Stimulated activated CD8-positive, alpha-beta memory T cell treated with anti-CD3 and anti-CD28 coated beads, Interleukin-7, amount 100 ng/mL, for 4 hours (primary cell): Measurements from ENCODE around the gene KCNQ2.
"Not testable (repeated sequence)": the region's sequence is repeated elsewhere in the genome, so short reads cannot be mapped to it uniquely, and the experiment has no call there.

Experiments used
- DNase-seq, 2 donors: peaks; one replicate each; pipeline ENCODE4 v3.0.0-alpha.2; 2020; ENCODE audit warnings: low read depth in 2 of 2

KCNQ2 gene

GRCh38 chr20:63490416-63490815, 18.0 kb upstream of the KCNQ2 start:
- no peak for DNase-seq

- DNase-seq = no peak
These were observed 16.1 kb upstream of the KCNQ2 start for GRCh38 chr20:63488315-63489251.

GRCh38 chr20:63487781-63488241, 15.4 kb upstream of the KCNQ2 start:
- no peak for DNase-seq

- no peak for DNase-seq
These were observed 14.8 kb upstream of the KCNQ2 start for GRCh38 chr20:63487116-63487764.

- no peak for DNase-seq
These were observed 13.9 kb upstream of the KCNQ2 start for GRCh38 chr20:63486300-63486855.

- DNase-seq = no peak
These were observed 12.4 kb upstream of the KCNQ2 start for GRCh38 chr20:63484651-63485403.

GRCh38 chr20:63484236-63484635, 11.8 kb upstream of the KCNQ2 start:
- no peak for DNase-seq

- no peak for DNase-seq
These were observed 11.4 kb upstream of the KCNQ2 start for GRCh38 chr20:63483834-63484233.

- no peak for DNase-seq
These were observed 9.6 kb upstream of the KCNQ2 start for GRCh38 chr20:63482021-63482587.

GRCh38 chr20:63481503-63481902, 9.0 kb upstream of the KCNQ2 start:
- no peak for DNase-seq

- DNase-seq = not testable (repeated sequence)
These were observed 7.4 kb upstream of the KCNQ2 start for GRCh38 chr20:63479695-63480419.

GRCh38 chr20:63478346-63479302, 6.2 kb upstream of the KCNQ2 start:
- DNase-seq = no peak

- DNase-seq = no peak
These were observed 5.5 kb upstream of the KCNQ2 start for GRCh38 chr20:63477944-63478343.

- no peak for DNase-seq
These were observed 4.7 kb upstream of the KCNQ2 start for GRCh38 chr20:63477061-63477616.

- DNase-seq = no peak
These were observed 2.8 kb upstream of the KCNQ2 start for GRCh38 chr20:63475209-63475608.

- no peak for DNase-seq
These were observed 1.3 kb upstream of the KCNQ2 start for GRCh38 chr20:63473555-63474449.

GRCh38 chr20:63472862-63473390, 471 bp upstream of the KCNQ2 start:
- no peak for DNase-seq

- DNase-seq = no peak
These were observed 806 bp downstream of the KCNQ2 start for GRCh38 chr20:63471717-63471980.
